Colonic mucosa (tissue), 4 donors: ENCODE results near the gene C6orf118. TPM values are rescaled to one million over a fixed set of nuclear protein-coding genes. Genes with fewer than 3 reads are reported as not detected.

ENCODE experiments used
- DNase-seq: peaks from one replicate; pipeline ENCODE4 v3.0.0-alpha.2; 2020
- H3K27ac ChIP-seq: fragments of 200-600 bp; one replicate; pipeline ENCODE4 v1.8.0; 2021
- H3K27me3 ChIP-seq: fragments of 200-600 bp; one replicate; pipeline ENCODE4 v1.8.0; 2021
- H3K36me3 ChIP-seq: fragments of 200-600 bp; one replicate; pipeline ENCODE4 v1.8.0; 2021
- H3K4me1 ChIP-seq: fragments of 200-600 bp; one replicate; pipeline ENCODE4 v1.8.0; 2021; ENCODE audit warnings: mild to moderate bottlenecking
- H3K4me3 ChIP-seq: fragments of 200-600 bp; one replicate; pipeline ENCODE4 v1.8.0; 2021
- H3K9ac ChIP-seq, 2 donors: one replicate each; pipeline ENCODE4 v1.7.0; 2013; ENCODE audit warnings: control low read depth in 2 of 2, low read depth in 2 of 2, low read length in 2 of 2
- H3K9me3 ChIP-seq: fragments of 200-600 bp; one replicate; pipeline ENCODE4 v1.8.0; 2021
- CTCF ChIP-seq: fragments of 200-600 bp; IDR thresholded peaks from one replicate; pipeline ENCODE4 v1.8.0; 2022; ENCODE audit warnings: antibody characterized with exemption, mild to moderate bottlenecking
- intact Hi-C: fragments of 100-400 bp; cut with DNase I; formaldehyde crosslinking; loops from one replicate; pipeline ENCODE4 v1.14.1; 2022
- total RNA-seq, 2 donors: library from RNA; stranded (reverse); fragmentation: NEBNext Ultra II Directional in 1 of 2; extraction: Animal tissue kit (Norgen Biotek cat#: 25700) in 1 of 2; gene quantifications; one replicate each; pipeline ENCODE4 v1.2.1, GENCODE V29; 2021
- donor health status: healthy.
- donor health status: DM: no; HTN: no; CAD: no.
- donor health status: DM: no; HTN: no; CAD: no.

Gene C6orf118
- total RNA-seq, 2 donors from 2014 or later = not detected

GRCh38 chr6:165321150-165321549, 11.7 kb upstream of the C6orf118 start:
- Histone ChIP-seq H3K27ac (no peak overlapping the region), H3K4me3 (no peak overlapping the region), H3K36me3 (no peaks in the 10 kb centered on the region), H3K9me3 (no peaks in the 10 kb centered on the region), H3K9ac (no peak overlapping the region), H3K27me3 (no peaks in the 10 kb centered on the region), H3K4me1 (no peaks in the 10 kb centered on the region)
- DNase-seq = no peak
- no peak for TF ChIP-seq CTCF
- intact Hi-C loops = no loop called here

GRCh38 chr6:165317723-165318122, 8.3 kb upstream of the C6orf118 start:
- H3K4me1 ChIP-seq = no peaks in the 10 kb centered on the region
- no peaks in the 10 kb centered on the region for H3K27me3 ChIP-seq
- DNase-seq = no peak
- no peaks in the 10 kb centered on the region for H3K9me3 ChIP-seq
- no peak overlapping the region for H3K27ac ChIP-seq
- H3K9ac ChIP-seq = no peak overlapping the region
- no peaks in the 10 kb centered on the region for H3K36me3 ChIP-seq
- intact Hi-C loops = no loop called here
- no peak overlapping the region for H3K4me3 ChIP-seq
- no peak for TF ChIP-seq CTCF

- intact Hi-C loops = no loop called here
- Histone ChIP-seq H3K27me3 (no peaks in the 10 kb centered on the region), H3K9me3 (no peaks in the 10 kb centered on the region), H3K9ac (no peak overlapping the region), H3K4me3 (no peak overlapping the region), H3K27ac (no peak overlapping the region), H3K4me1 (no peaks in the 10 kb centered on the region), H3K36me3 (no peaks in the 10 kb centered on the region)
- no peak for TF ChIP-seq CTCF
- DNase-seq = no peak
Measured at GRCh38 chr6:165306955-165307354, 2.5 kb downstream of the C6orf118 start.

- no peak for TF ChIP-seq CTCF
- Histone ChIP-seq H3K27me3 (no peaks in the 10 kb centered on the region), H3K4me1 (no peaks in the 10 kb centered on the region), H3K4me3 (no peak overlapping the region), H3K9ac (no peak overlapping the region), H3K9me3 (no peaks in the 10 kb centered on the region), H3K36me3 (no peaks in the 10 kb centered on the region), H3K27ac (no peak overlapping the region)
- intact Hi-C loops = no loop called here
- no peak for DNase-seq
Measured at GRCh38 chr6:165301372-165302246, 7.8 kb downstream of the C6orf118 start.

GRCh38 chr6:165300422-165300936, 8.9 kb downstream of the C6orf118 start:
- no peak for DNase-seq
- intact Hi-C loops = no loop called here
- no peaks in the 10 kb centered on the region for H3K36me3 ChIP-seq
- TF ChIP-seq CTCF = no peak
- H3K4me3 ChIP-seq = no peak overlapping the region
- H3K27me3 ChIP-seq = no peaks in the 10 kb centered on the region
- no peaks in the 10 kb centered on the region for H3K9me3 ChIP-seq
- H3K9ac ChIP-seq = no peak overlapping the region
- H3K4me1 ChIP-seq = no peaks in the 10 kb centered on the region
- H3K27ac ChIP-seq = no peak overlapping the region
